SK-N-SH (cell line): Measurements from ENCODE around the gene HS3ST5. TPM values are rescaled to one million over a fixed set of nuclear protein-coding genes. Genes with fewer than 3 reads are reported as not detected.
"Not testable (repeated sequence)": the region's sequence is repeated elsewhere in the genome, so short reads cannot be mapped to it uniquely, and the experiment has no call there.

Experiments
- CTCF ChIA-PET: fragments of 300-600, 350-600 bp; formaldehyde crosslinking; extraction: SDS; loops from one replicate; lab custom pipeline; 2021; lab: Yijun Ruan, JAX
- POLR2A ChIA-PET: fragments of 350-600 bp; sonication (Branson Sonifier 250); formaldehyde crosslinking; extraction: SDS; loops from one replicate; lab custom pipeline; 2020; ENCODE audit warnings: antibody characterized with exemption, inconsistent platforms; lab: Yijun Ruan, JAX
- DNase-seq: peaks from one replicate; pipeline ENCODE4 v3.0.0; 2012
- H2AFZ ChIP-seq: fragments of 200-600 bp; sonication (generic); 2 replicates; pipeline ENCODE4 v1.8.1; 2016; ENCODE audit warnings: antibody characterized with exemption, mild to moderate bottlenecking, low read depth
- H3F3A ChIP-seq: fragments of 200-600 bp; sonication (generic); replicated peaks from 2 replicates; pipeline ENCODE3; 2016; ENCODE audit warnings: antibody characterized with exemption, mild to moderate bottlenecking; ENCODE audit not compliant: insufficient read depth
- H3K27ac ChIP-seq, 2 experiments: fragments of 200-500 bp in 1 of 2; fragments of 200-600 bp in 1 of 2; sonication (Bioruptor generic) in 1 of 2; sonication (generic), shearing (Covaris generic) in 1 of 2; 2 replicates each; pipeline versions ENCODE4 v1.5.1 to v1.6.1; 2014 to 2016; ENCODE audit warnings: low read depth in 2 of 2, inconsistent platforms in 1 of 2, low read length in 1 of 2, mild to moderate bottlenecking in 1 of 2, mixed read lengths in 1 of 2
- H3K27me3 ChIP-seq: fragments of 200-600 bp; sonication (generic), shearing (Covaris generic); 2 replicates; pipeline ENCODE4 v1.6.1; 2016; ENCODE audit warnings: mixed run types; ENCODE audit not compliant: insufficient read depth
- H3K36me3 ChIP-seq, 2 experiments: fragments of 200-500 bp in 1 of 2; fragments of 200-600 bp in 1 of 2; sonication (Bioruptor generic) in 1 of 2; sonication (generic) in 1 of 2; replicated peaks in 1 of 2; 2 replicates each; pipeline versions ENCODE3 to v1.5.1; 2014 to 2016; ENCODE audit warnings: low read length in 1 of 2, mild to moderate bottlenecking in 1 of 2; ENCODE audit not compliant: insufficient read depth in 2 of 2, control insufficient read depth in 1 of 2
- H3K4me1 ChIP-seq, 2 experiments: fragments of 200-500 bp in 1 of 2; fragments of 200-600 bp in 1 of 2; sonication (Bioruptor generic) in 1 of 2; sonication (generic), shearing (Covaris generic) in 1 of 2; 2 replicates each; pipeline versions ENCODE4 v1.5.1 to v1.6.1; 2014 to 2016; ENCODE audit warnings: low read depth in 1 of 2, low read length in 1 of 2, mixed run types in 1 of 2; ENCODE audit not compliant: insufficient read depth in 2 of 2, control insufficient read depth in 1 of 2
- H3K4me2 ChIP-seq: fragments of 200-600 bp; sonication (generic), shearing (Covaris generic); 2 replicates; pipeline ENCODE4 v1.6.1; 2017; ENCODE audit warnings: mixed run types
- H3K4me3 ChIP-seq, 2 experiments: fragments of 200-500 bp in 1 of 2; fragments of 200-600 bp in 1 of 2; sonication (Bioruptor generic) in 1 of 2; sonication (generic), shearing (Covaris generic) in 1 of 2; 2 replicates each; pipeline versions ENCODE4 v1.5.1 to v1.8.1; 2014 to 2016; ENCODE audit warnings: low read depth in 2 of 2, inconsistent platforms in 1 of 2, low read length in 1 of 2, mild to moderate bottlenecking in 1 of 2, mixed read lengths in 1 of 2, moderate library complexity in 1 of 2
- H3K79me2 ChIP-seq: fragments of 200-600 bp; sonication (generic); 2 replicates; pipeline ENCODE4 v1.8.1; 2017; ENCODE audit warnings: mild to moderate bottlenecking; ENCODE audit not compliant: insufficient read depth
- H3K9ac ChIP-seq: fragments of 200-600 bp; sonication (generic); 2 replicates; pipeline ENCODE4 v1.6.1; 2017; ENCODE audit warnings: mixed run types
- H3K9me2 ChIP-seq: fragments of 200-600 bp; sonication (generic); 2 replicates; pipeline ENCODE4 v1.6.1; 2017; ENCODE audit warnings: mixed run types
- H3K9me3 ChIP-seq: fragments of 200-600 bp; sonication (generic); 2 replicates; pipeline ENCODE4 v1.6.1; 2017; ENCODE audit warnings: mixed run types, mild to moderate bottlenecking, moderate library complexity
- H4K20me1 ChIP-seq: fragments of 200-600 bp; sonication (generic); 2 replicates; pipeline ENCODE4 v1.6.1; 2017; ENCODE audit warnings: mild to moderate bottlenecking, mixed run types; ENCODE audit not compliant: insufficient read depth
- EP300 ChIP-seq, 2 experiments: IDR thresholded peaks; 2 replicates each; pipeline versions ENCODE4 v1.4.0 to v1.6.1; 2012; ENCODE audit warnings: borderline replicate concordance in 1 of 2, low read depth in 1 of 2, low read length in 1 of 2
- FOXM1 ChIP-seq: IDR thresholded peaks from 2 replicates; pipeline ENCODE4 v1.4.0; 2012; ENCODE audit warnings: low read depth, mild to moderate bottlenecking
- GABPA ChIP-seq: IDR thresholded peaks from 2 replicates; pipeline ENCODE4 v1.4.0; 2012; ENCODE audit warnings: low read depth, mild to moderate bottlenecking
- GATA2 ChIP-seq: sonication (generic); formaldehyde crosslinking; IDR thresholded peaks from 2 replicates; pipeline ENCODE4 v1.5.0; 2020; ENCODE audit warnings: mild to moderate bottlenecking, missing genetic modification reagents
- JUND ChIP-seq: IDR thresholded peaks from 2 replicates; pipeline ENCODE4 v1.4.0; 2012
- MEF2A ChIP-seq: IDR thresholded peaks from 2 replicates; pipeline ENCODE4 v1.4.0; 2012; ENCODE audit warnings: low read depth, borderline replicate concordance
- MXI1 ChIP-seq: IDR thresholded peaks from 2 replicates; pipeline ENCODE4 v1.6.1; 2012; ENCODE audit warnings: mild to moderate bottlenecking, low read depth, low read length, improper control_type of control experiment
- NFIC ChIP-seq: IDR thresholded peaks from 2 replicates; pipeline ENCODE4 v1.4.0; 2012; ENCODE audit warnings: borderline replicate concordance
- POLR2AphosphoS5 ChIP-seq: IDR thresholded peaks from 2 replicates; pipeline ENCODE4 v1.6.1; 2012; ENCODE audit warnings: low read depth, low read length
- RAD21 ChIP-seq: IDR thresholded peaks from 2 replicates; pipeline ENCODE4 v1.6.1; 2012; ENCODE audit warnings: mild to moderate bottlenecking, low read length
- RCOR1 ChIP-seq: fragments of 150-350 bp; IDR thresholded peaks from 2 replicates; pipeline ENCODE4 v1.6.1; 2017; ENCODE audit warnings: antibody characterized with exemption, low read length
- RFX5 ChIP-seq: IDR thresholded peaks from 2 replicates; pipeline ENCODE4 v1.6.1; 2012; ENCODE audit warnings: mild to moderate bottlenecking, improper control_type of control experiment, low read length
- SMC3 ChIP-seq: IDR thresholded peaks from 2 replicates; pipeline ENCODE4 v1.6.1; 2012; ENCODE audit warnings: low read depth, low read length, improper control_type of control experiment
- TAF1 ChIP-seq: IDR thresholded peaks from 2 replicates; pipeline ENCODE4 v1.6.1; 2012; ENCODE audit warnings: low read depth, mild to moderate bottlenecking, low read length, moderate library complexity, borderline replicate concordance
- TEAD4 ChIP-seq: IDR thresholded peaks from 2 replicates; pipeline ENCODE4 v1.4.0; 2012; ENCODE audit warnings: mild to moderate bottlenecking, borderline replicate concordance; ENCODE audit not compliant: insufficient read depth
- YY1 ChIP-seq: IDR thresholded peaks from 2 replicates; pipeline ENCODE4 v1.4.0; 2012; ENCODE audit warnings: low read depth, mild to moderate bottlenecking
- WGBS: methylation state at CpG from one replicate; pipeline ENCODE4 v1.1.6; 2017; ENCODE audit warnings: low lambda C conversion rate; 5-methylcytosine and 5-hydroxymethylcytosine counted together
- polyA plus RNA-seq, 3 experiments: library from polyadenylated mRNA; depleted of rRNA; stranded (reverse); fragments of >200 nt; gene quantifications; 2 replicates each; pipeline ENCODE4 v1.2.3, GENCODE V29; 2012
- TF ChIP-seq, protein P1 (sequence below): IDR thresholded peaks from 2 replicates; pipeline ENCODE4 v1.4.0; 2012; ENCODE audit warnings: low read depth, borderline replicate concordance
- TF ChIP-seq, protein P2 (sequence below): IDR thresholded peaks from 2 replicates; pipeline ENCODE4 v1.4.0; 2012; ENCODE audit warnings: low read depth

Gene HS3ST5
- polyA plus RNA-seq, 1 of the 3 experiments (the other 2 are of a cell fraction): 0.02 TPM

DNA sequence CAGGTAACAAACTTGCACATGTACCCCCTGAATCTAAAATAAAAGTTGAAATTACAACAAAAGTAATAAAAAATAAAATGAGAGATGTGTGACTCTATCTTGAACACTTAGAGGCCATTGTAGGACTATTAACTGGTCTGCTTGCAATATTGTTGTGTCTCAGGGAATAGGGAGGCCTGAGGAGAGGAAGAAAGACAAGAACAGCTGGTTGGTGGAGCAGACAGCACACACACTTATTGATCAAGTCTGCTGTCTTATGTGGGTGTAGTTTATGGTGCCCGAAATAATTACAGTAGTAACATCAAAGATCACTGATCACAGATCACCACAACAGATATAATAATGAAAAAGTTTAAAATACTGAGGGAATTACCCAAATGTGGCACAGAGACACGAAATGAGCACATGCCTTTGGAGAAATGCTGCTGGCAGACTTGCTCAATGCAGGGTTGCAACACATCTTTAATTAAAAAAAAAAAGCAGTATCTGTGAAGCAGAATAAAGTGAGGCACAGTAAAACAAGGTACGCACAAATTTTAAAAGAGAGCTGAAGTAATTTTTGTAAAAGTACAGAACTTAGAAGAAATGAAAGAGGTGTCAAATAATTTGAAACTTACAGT, 261.8 kb downstream of the HS3ST5 start:
- WGBS: 34% methylated on average over 3 of the region's 3 CpGs
- Histone ChIP-seq H2AFZ (no peak overlapping the region), H3K36me3 (no peaks in the 10 kb centered on the region), H3K27me3 (no peaks in the 10 kb centered on the region), H3K9me2 (no peaks in the 10 kb centered on the region), H4K20me1 (no peaks in the 10 kb centered on the region), H3K9ac (no peak overlapping the region), H3K4me1 (no peaks in the 10 kb centered on the region), H3K4me3 (no peak overlapping the region), H3K9me3 (no peaks in the 10 kb centered on the region), H3K79me2 (no peaks in the 10 kb centered on the region), H3K27ac (no peak overlapping the region), H3F3A (no peaks in the 10 kb centered on the region), H3K4me2 (no peak overlapping the region)
- CTCF ChIA-PET: interaction anchor here (1.4 kb wide), 1 partner anchor 16 kb away, joined by 4 read pairs; no protein-coding TSS in a partner anchor
- no peak for DNase-seq
- POLR2A ChIA-PET: no interaction called here
- TF ChIP-seq JUND: no peak
- no peak for TF ChIP-seq POLR2AphosphoS5
- no peak for TF ChIP-seq GABPA
- no peak for TF ChIP-seq RCOR1
- no peak for TF ChIP-seq EP300 (IDR thresholded peaks at IDR 0.05; ENCODE audit: borderline replicate concordance in 1 of 2, low read depth in 1 of 2, low read length in 1 of 2)
- TF ChIP-seq GATA2: no peak
- no peak for TF ChIP-seq MXI1
- TF ChIP-seq, protein P1, sequence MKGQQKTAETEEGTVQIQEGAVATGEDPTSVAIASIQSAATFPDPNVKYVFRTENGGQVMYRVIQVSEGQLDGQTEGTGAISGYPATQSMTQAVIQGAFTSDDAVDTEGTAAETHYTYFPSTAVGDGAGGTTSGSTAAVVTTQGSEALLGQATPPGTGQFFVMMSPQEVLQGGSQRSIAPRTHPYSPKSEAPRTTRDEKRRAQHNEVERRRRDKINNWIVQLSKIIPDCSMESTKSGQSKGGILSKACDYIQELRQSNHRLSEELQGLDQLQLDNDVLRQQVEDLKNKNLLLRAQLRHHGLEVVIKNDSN: no peak
- no peak for TF ChIP-seq NFIC
- no peak for TF ChIP-seq RFX5
- TF ChIP-seq RAD21: no peak

DNA sequence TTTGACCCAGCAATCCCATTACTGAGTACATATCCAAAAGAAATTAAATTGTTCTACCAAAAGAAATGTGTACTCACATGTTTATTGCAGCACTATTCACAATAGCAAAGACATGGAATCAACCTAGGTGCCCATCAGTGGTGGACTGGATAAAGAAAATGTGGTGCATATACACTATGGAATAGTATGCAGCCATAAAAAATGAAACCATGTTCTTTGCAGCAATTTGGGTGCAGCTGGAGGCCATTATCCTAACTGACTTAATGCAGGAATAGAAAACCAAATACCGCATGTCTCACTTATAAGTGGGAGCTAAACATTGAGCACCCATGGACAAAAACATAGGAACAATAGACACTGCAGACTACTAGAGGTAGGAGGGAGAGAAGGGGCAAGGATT, 262.4 kb downstream of the HS3ST5 start:
- H3K36me3 ChIP-seq, H3K9ac ChIP-seq, H3K27me3 ChIP-seq, H3K27ac ChIP-seq, H4K20me1 ChIP-seq, H3F3A ChIP-seq, POLR2A ChIA-PET, DNase-seq, H3K9me2 ChIP-seq, H3K9me3 ChIP-seq, H3K79me2 ChIP-seq, H3K4me1 ChIP-seq, H3K4me2 ChIP-seq, H3K4me3 ChIP-seq, H2AFZ ChIP-seq: not testable (repeated sequence)
- 52% methylated on average over 1 of the region's 1 CpG for WGBS
- CTCF ChIA-PET: interaction anchor here (1.4 kb wide), 1 partner anchor 17 kb away, joined by 4 read pairs; no protein-coding TSS in a partner anchor

DNA sequence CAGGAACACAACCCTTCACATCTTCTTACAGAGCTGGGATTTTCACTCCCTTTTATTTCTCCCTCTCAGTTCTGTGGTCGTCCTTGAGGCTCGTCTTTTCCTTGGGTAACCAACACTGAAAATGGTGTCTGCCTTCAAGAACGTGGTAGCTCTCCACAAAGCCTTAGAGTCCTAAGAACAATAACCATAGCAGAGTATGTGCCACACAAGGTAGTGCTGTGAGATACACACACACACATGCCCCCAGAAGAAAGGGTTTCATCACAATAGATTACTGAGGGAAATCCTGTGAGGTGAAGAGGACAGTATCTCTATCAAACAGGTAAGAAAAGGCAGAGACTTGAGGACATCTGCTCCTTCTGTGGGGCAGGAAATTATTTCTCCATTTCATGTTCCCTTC, 267.0 kb downstream of the HS3ST5 start:
- Histone ChIP-seq H3K9ac (no peak overlapping the region), H3K4me3 (no peak overlapping the region), H3K27ac (no peak overlapping the region), H3K9me3 (no peaks in the 10 kb centered on the region), H2AFZ (no peak overlapping the region), H3K36me3 (no peaks in the 10 kb centered on the region), H4K20me1 (no peaks in the 10 kb centered on the region), H3K9me2 (no peaks in the 10 kb centered on the region), H3K4me2 (no peak overlapping the region), H3K79me2 (no peaks in the 10 kb centered on the region), H3F3A (no peaks in the 10 kb centered on the region), H3K27me3 (no peaks in the 10 kb centered on the region), H3K4me1 (no peaks in the 10 kb centered on the region)
- 34% methylated on average over 3 of the region's 3 CpGs for WGBS
- DNase-seq: no peak
- POLR2A ChIA-PET: no interaction called here
- CTCF ChIA-PET: no interaction called here
- TF ChIP-seq YY1: no peak
- no peak for TF ChIP-seq POLR2AphosphoS5
- TF ChIP-seq MEF2A: no peak
- TF ChIP-seq, protein P1: no peak
- TF ChIP-seq GATA2: no peak
- TF ChIP-seq NFIC: no peak
- TF ChIP-seq GABPA: no peak
- TF ChIP-seq, protein P2, sequence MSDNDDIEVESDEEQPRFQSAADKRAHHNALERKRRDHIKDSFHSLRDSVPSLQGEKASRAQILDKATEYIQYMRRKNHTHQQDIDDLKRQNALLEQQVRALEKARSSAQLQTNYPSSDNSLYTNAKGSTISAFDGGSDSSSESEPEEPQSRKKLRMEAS: no peak
- no peak for TF ChIP-seq TAF1
- TF ChIP-seq RFX5: no peak
- TF ChIP-seq SMC3: no peak
- no peak for TF ChIP-seq TEAD4
- TF ChIP-seq RCOR1: no peak
- no peak for TF ChIP-seq FOXM1
